ENCODE results near the gene SH3PXD2A.

- TF ChIP-seq, protein P1, sequence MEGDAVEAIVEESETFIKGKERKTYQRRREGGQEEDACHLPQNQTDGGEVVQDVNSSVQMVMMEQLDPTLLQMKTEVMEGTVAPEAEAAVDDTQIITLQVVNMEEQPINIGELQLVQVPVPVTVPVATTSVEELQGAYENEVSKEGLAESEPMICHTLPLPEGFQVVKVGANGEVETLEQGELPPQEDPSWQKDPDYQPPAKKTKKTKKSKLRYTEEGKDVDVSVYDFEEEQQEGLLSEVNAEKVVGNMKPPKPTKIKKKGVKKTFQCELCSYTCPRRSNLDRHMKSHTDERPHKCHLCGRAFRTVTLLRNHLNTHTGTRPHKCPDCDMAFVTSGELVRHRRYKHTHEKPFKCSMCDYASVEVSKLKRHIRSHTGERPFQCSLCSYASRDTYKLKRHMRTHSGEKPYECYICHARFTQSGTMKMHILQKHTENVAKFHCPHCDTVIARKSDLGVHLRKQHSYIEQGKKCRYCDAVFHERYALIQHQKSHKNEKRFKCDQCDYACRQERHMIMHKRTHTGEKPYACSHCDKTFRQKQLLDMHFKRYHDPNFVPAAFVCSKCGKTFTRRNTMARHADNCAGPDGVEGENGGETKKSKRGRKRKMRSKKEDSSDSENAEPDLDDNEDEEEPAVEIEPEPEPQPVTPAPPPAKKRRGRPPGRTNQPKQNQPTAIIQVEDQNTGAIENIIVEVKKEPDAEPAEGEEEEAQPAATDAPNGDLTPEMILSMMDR (IDR thresholded peaks at IDR 0.05) = no peak
- no peak for TF ChIP-seq POLR2A (IDR thresholded peaks at IDR 0.05)
These were observed 24.5 kb upstream of the SH3PXD2A start for GRCh38 chr10:103879831-103880230.
